Activated CD4-positive, alpha-beta T cell treated with anti-CD3 and anti-CD28 coated beads for 36 hours (primary cell): Measurements from ENCODE around the gene HMOX2. TPM values are rescaled to one million over a fixed set of nuclear protein-coding genes. Genes with fewer than 3 reads are reported as not detected.

Experiments used
- ATAC-seq: fragments of 200-7000 bp; cut with Tn5 transposase; one replicate; pipeline ENCODE4 v1.10.0; 2021; ENCODE audit warnings: mild to moderate bottlenecking, moderate library complexity
- CTCF ChIA-PET: fragments of 350-600 bp; sonication (Branson Sonifier 250); formaldehyde crosslinking; loops from one replicate; lab custom pipeline; 2021; ENCODE audit warnings: antibody characterized with exemption; lab: Charles Lee
- POLR2A ChIA-PET: fragments of 350-600 bp; sonication (Branson Sonifier 250); formaldehyde crosslinking; loops from one replicate; lab custom pipeline; 2021; ENCODE audit warnings: antibody characterized with exemption, inconsistent platforms; lab: Charles Lee
- DNase-seq: peaks from one replicate; pipeline ENCODE4 v3.0.0-alpha.2; 2020
- H3K27ac Mint-ChIP-seq: one replicate; pipeline ENCODE4 v1.8.0; 2021; ENCODE audit warnings: mixed read lengths
- H3K27me3 Mint-ChIP-seq: one replicate; pipeline ENCODE4 v1.8.0; 2021; ENCODE audit warnings: mixed read lengths
- H3K36me3 Mint-ChIP-seq: one replicate; pipeline ENCODE4 v1.8.0; 2021; ENCODE audit warnings: low read depth, mixed read lengths
- H3K4me1 Mint-ChIP-seq: one replicate; pipeline ENCODE4 v1.8.0; 2021; ENCODE audit warnings: mixed read lengths
- H3K4me3 Mint-ChIP-seq: one replicate; pipeline ENCODE4 v1.8.0; 2021; ENCODE audit warnings: mild to moderate bottlenecking, moderate library complexity, mixed read lengths
- H3K9me3 Mint-ChIP-seq: one replicate; pipeline ENCODE4 v1.8.0; 2021; ENCODE audit warnings: low read depth, mixed read lengths
- intact Hi-C, 2 experiments: fragments of 100-400 bp; cut with DNase I in 1 of 2; cut with micrococcal nuclease in 1 of 2; formaldehyde crosslinking; loops; one replicate each; pipeline versions ENCODE4 v1.14.2 to v1.15.1; 2022 to 2024; cut with DNase I, micrococcal nuclease
- total RNA-seq, 2 experiments: library from RNA; stranded (reverse); gene quantifications; one replicate each; pipeline ENCODE4 v1.2.3, GENCODE V29; 2021

HMOX2 gene
- total RNA-seq, 2 experiments from 2014 or later = 67.7 to 80.2 TPM

- H3K36me3 Mint-ChIP-seq = peaks cover 27% of the 10 kb centered on the region
- no peaks in the 10 kb centered on the region for H3K27me3 Mint-ChIP-seq
- ChIA-PET POLR2A (interaction anchor here (0.7 kb wide), 1 partner anchor 17 kb away, joined by 3 read pairs; no protein-coding TSS in a partner anchor), CTCF (interaction anchor here (0.8 to 6.2 kb wide), 5 partner anchors 10 to 24 kb away, joined by 4 to 37 read pairs (median 10); partner anchors contain the start of genes HMOX2 and NMRAL1)
- peak overlapping the region; percentile 2 for H3K4me3 Mint-ChIP-seq
- no peak for DNase-seq
- H3K27ac Mint-ChIP-seq = peak overlapping the region; percentile 92
- H3K4me1 Mint-ChIP-seq = peaks cover 56% of the 10 kb centered on the region
- peak; percentile 59 for ATAC-seq
- H3K9me3 Mint-ChIP-seq = no peaks in the 10 kb centered on the region
- intact Hi-C loops = loop anchor here in 1 of 2 experiments (1.0 kb wide), 1 partner anchor 11 kb away; no protein-coding TSS in a partner anchor
Observed at GRCh38 chr16:4487955-4488498, 11.8 kb downstream of the HMOX2 start.

GRCh38 chr16:4488499-4488967 lies 12.3 kb downstream of the HMOX2 start:
- intact Hi-C loops = loop anchor here in 1 of 2 experiments (1.0 kb wide), 1 partner anchor 11 kb away; no protein-coding TSS in a partner anchor
- Mint-ChIP-seq H3K36me3 (peaks cover 27% of the 10 kb centered on the region), H3K27me3 (no peaks in the 10 kb centered on the region), H3K9me3 (no peaks in the 10 kb centered on the region), H3K4me1 (peaks cover 61% of the 10 kb centered on the region), H3K27ac (peak overlapping the region; percentile 92), H3K4me3 (no peak overlapping the region)
- POLR2A ChIA-PET = no interaction called here
- CTCF ChIA-PET = interaction anchor here (0.6 to 6.2 kb wide), 7 partner anchors 11 to 270 kb away, joined by 3 to 37 read pairs (median 10); partner anchors contain the start of genes HMOX2 and NMRAL1
- DNase-seq (no peak), ATAC-seq (peak; percentile 62)

GRCh38 chr16:4489030-4489429 lies 12.8 kb downstream of the HMOX2 start:
- Mint-ChIP-seq H3K4me3 (no peak overlapping the region), H3K4me1 (peaks cover 63% of the 10 kb centered on the region), H3K9me3 (no peaks in the 10 kb centered on the region), H3K27me3 (no peaks in the 10 kb centered on the region), H3K27ac (peak overlapping the region; percentile 92), H3K36me3 (peaks cover 26% of the 10 kb centered on the region)
- intact Hi-C loops = no loop called here
- DNase-seq (no peak), ATAC-seq (no peak)
- ChIA-PET CTCF (interaction anchor here (0.6 to 6.2 kb wide), 4 partner anchors 11 to 270 kb away, joined by 3 to 37 read pairs (median 22); partner anchors contain the start of gene HMOX2), POLR2A (no interaction called here)

GRCh38 chr16:4491898-4492297 lies 15.7 kb downstream of the HMOX2 start:
- POLR2A ChIA-PET = no interaction called here
- ATAC-seq = no peak
- CTCF ChIA-PET = interaction anchor here (1.1 to 1.9 kb wide), 2 partner anchors 9 to 14 kb away, joined by 3 to 7 read pairs; no protein-coding TSS in a partner anchor

GRCh38 chr16:4494746-4495490 lies 18.7 kb downstream of the HMOX2 start:
- Mint-ChIP-seq H3K9me3 (no peaks in the 10 kb centered on the region), H3K27me3 (no peaks in the 10 kb centered on the region), H3K4me1 (peaks cover 77% of the 10 kb centered on the region), H3K27ac (peak overlapping the region; percentile 14), H3K36me3 (peaks cover 22% of the 10 kb centered on the region), H3K4me3 (no peak overlapping the region)
- POLR2A ChIA-PET = no interaction called here
- CTCF ChIA-PET = interaction anchor here (0.6 to 1.4 kb wide), 5 partner anchors 10 to 91 kb away, joined by 4 to 5 read pairs (median 4); no protein-coding TSS in a partner anchor
- DNase-seq = no peak
- intact Hi-C loops = no loop called here
- no peak for ATAC-seq

More at GRCh38 chr16:4491898-4492297, 15.7 kb downstream of the HMOX2 start:
- H3K27me3 Mint-ChIP-seq = no peaks in the 10 kb centered on the region
- no peak for DNase-seq
- H3K9me3 Mint-ChIP-seq = no peaks in the 10 kb centered on the region
- peaks cover 73% of the 10 kb centered on the region for H3K4me1 Mint-ChIP-seq
- intact Hi-C loops = no loop called here
- H3K27ac Mint-ChIP-seq = no peak overlapping the region
- H3K36me3 Mint-ChIP-seq = peaks cover 19% of the 10 kb centered on the region
- no peak overlapping the region for H3K4me3 Mint-ChIP-seq

- no peaks in the 10 kb centered on the region for H3K9me3 Mint-ChIP-seq
- ATAC-seq = no peak
- ChIA-PET CTCF (interaction anchor here (1.4 kb wide), 1 partner anchor 10 kb away, joined by 5 read pairs; no protein-coding TSS in a partner anchor), POLR2A (no interaction called here)
- no peaks in the 10 kb centered on the region for H3K27me3 Mint-ChIP-seq
- no peak for DNase-seq
- H3K36me3 Mint-ChIP-seq = peaks cover 22% of the 10 kb centered on the region
- peaks cover 77% of the 10 kb centered on the region for H3K4me1 Mint-ChIP-seq
- intact Hi-C loops = no loop called here
- peak overlapping the region; percentile 67 for H3K27ac Mint-ChIP-seq
- no peak overlapping the region for H3K4me3 Mint-ChIP-seq
Observed at GRCh38 chr16:4495766-4496165, 19.6 kb downstream of the HMOX2 start.

- no peak overlapping the region for H3K4me3 Mint-ChIP-seq
- intact Hi-C loops = no loop called here
- POLR2A ChIA-PET = no interaction called here
- H3K27me3 Mint-ChIP-seq = no peaks in the 10 kb centered on the region
- ATAC-seq (peak; percentile 60), DNase-seq (no peak)
- H3K36me3 Mint-ChIP-seq = peaks cover 22% of the 10 kb centered on the region
- peak overlapping the region; percentile 67 for H3K27ac Mint-ChIP-seq
- peaks cover 78% of the 10 kb centered on the region for H3K4me1 Mint-ChIP-seq
- CTCF ChIA-PET = interaction anchor here (0.5 to 1.4 kb wide), 3 partner anchors 9 to 74 kb away, joined by 3 to 5 read pairs (median 3); no protein-coding TSS in a partner anchor
- H3K9me3 Mint-ChIP-seq = no peaks in the 10 kb centered on the region
Observed at GRCh38 chr16:4496305-4496704, 20.1 kb downstream of the HMOX2 start.

GRCh38 chr16:4498546-4499195 lies 22.5 kb downstream of the HMOX2 start:
- POLR2A ChIA-PET = interaction anchor here (1.4 kb wide), 1 partner anchor 21 kb away, joined by 3 read pairs; no protein-coding TSS in a partner anchor
- intact Hi-C loops = no loop called here
- CTCF ChIA-PET = interaction anchor here (0.9 to 4.6 kb wide), 5 partner anchors 9 to 80 kb away, joined by 3 to 33 read pairs (median 6); no protein-coding TSS in a partner anchor

GRCh38 chr16:4499196-4499555 lies 23.0 kb downstream of the HMOX2 start:
- Mint-ChIP-seq H3K36me3 (peaks cover 16% of the 10 kb centered on the region), H3K27ac (no peak overlapping the region), H3K9me3 (no peaks in the 10 kb centered on the region), H3K27me3 (no peaks in the 10 kb centered on the region), H3K4me3 (no peak overlapping the region), H3K4me1 (peaks cover 85% of the 10 kb centered on the region)
- POLR2A ChIA-PET = interaction anchor here (1.4 kb wide), 1 partner anchor 21 kb away, joined by 3 read pairs; no protein-coding TSS in a partner anchor
- CTCF ChIA-PET = interaction anchor here (0.9 to 4.6 kb wide), 6 partner anchors 9 to 79 kb away, joined by 3 to 33 read pairs (median 4); no protein-coding TSS in a partner anchor
- intact Hi-C loops = no loop called here
- no peak for DNase-seq
- no peak for ATAC-seq

More at GRCh38 chr16:4498546-4499195, 22.5 kb downstream of the HMOX2 start:
- DNase-seq = no peak
- no peak for ATAC-seq
- no peak overlapping the region for H3K27ac Mint-ChIP-seq
- peaks cover 82% of the 10 kb centered on the region for H3K4me1 Mint-ChIP-seq
- no peak overlapping the region for H3K4me3 Mint-ChIP-seq
- peaks cover 16% of the 10 kb centered on the region for H3K36me3 Mint-ChIP-seq
- no peaks in the 10 kb centered on the region for H3K9me3 Mint-ChIP-seq
- no peaks in the 10 kb centered on the region for H3K27me3 Mint-ChIP-seq

- intact Hi-C loops = loop anchor here in 1 of 2 experiments (5.0 kb wide), 1 partner anchor 37 kb away; the partner anchor contains the start of gene CDIP1
- Mint-ChIP-seq H3K36me3 (peaks cover 16% of the 10 kb centered on the region), H3K9me3 (no peaks in the 10 kb centered on the region), H3K27me3 (no peaks in the 10 kb centered on the region), H3K27ac (no peak overlapping the region), H3K4me1 (peaks cover 82% of the 10 kb centered on the region), H3K4me3 (no peak overlapping the region)
- ATAC-seq (peak; percentile 89), DNase-seq (peak; percentile 39)
- ChIA-PET POLR2A (interaction anchor here (0.7 to 1.4 kb wide), 4 partner anchors 8 to 126 kb away, joined by 3 to 7 read pairs (median 3); no protein-coding TSS in a partner anchor), CTCF (interaction anchor here (1.0 to 4.6 kb wide), 9 partner anchors 10 to 86 kb away, joined by 3 to 33 read pairs (median 7); no protein-coding TSS in a partner anchor)
Observed at GRCh38 chr16:4500272-4500671, 24.1 kb downstream of the HMOX2 start.
